ENCODE results near the gene KLHL7.
"Not testable (repeated sequence)": the region's sequence is repeated elsewhere in the genome, so short reads cannot be mapped to it uniquely, and the experiment has no call there.

Gene KLHL7

GRCh38 chr7:23107781-23108180, 2.2 kb downstream of the KLHL7 start:
- no peak for DNase-seq

GRCh38 chr7:23108995-23109394, 3.4 kb downstream of the KLHL7 start:
- DNase-seq: no peak

GRCh38 chr7:23109470-23109869, 3.9 kb downstream of the KLHL7 start:
- DNase-seq: no peak

- no peak for DNase-seq
Observed at GRCh38 chr7:23114896-23115295, 9.3 kb downstream of the KLHL7 start.

- no peak for DNase-seq
Observed at GRCh38 chr7:23115991-23116390, 10.4 kb downstream of the KLHL7 start.

- no peak for DNase-seq
Observed at GRCh38 chr7:23117841-23118240, 12.3 kb downstream of the KLHL7 start.

GRCh38 chr7:23120106-23120505, 14.5 kb downstream of the KLHL7 start:
- DNase-seq: no peak

GRCh38 chr7:23121165-23121564, 15.6 kb downstream of the KLHL7 start:
- no peak for DNase-seq

GRCh38 chr7:23123007-23123406, 17.4 kb downstream of the KLHL7 start:
- DNase-seq: no peak

- no peak for DNase-seq
Observed at GRCh38 chr7:23123465-23123864, 17.9 kb downstream of the KLHL7 start.

GRCh38 chr7:23129036-23129435, 23.5 kb downstream of the KLHL7 start:
- DNase-seq: no peak

GRCh38 chr7:23131799-23132198, 26.2 kb downstream of the KLHL7 start:
- DNase-seq: not testable (repeated sequence)

GRCh38 chr7:23133797-23134196, 28.2 kb downstream of the KLHL7 start:
- DNase-seq: no peak

GRCh38 chr7:23135755-23136154, 30.2 kb downstream of the KLHL7 start:
- DNase-seq: no peak

GRCh38 chr7:23136216-23136615, 30.6 kb downstream of the KLHL7 start:
- no peak for DNase-seq

- DNase-seq: no peak
Observed at GRCh38 chr7:23157679-23158078, 52.1 kb downstream of the KLHL7 start.

- DNase-seq: no peak
Observed at GRCh38 chr7:23158546-23158945, 53.0 kb downstream of the KLHL7 start.

GRCh38 chr7:23161482-23161881, 55.9 kb downstream of the KLHL7 start:
- DNase-seq: no peak

- DNase-seq: no peak
Observed at GRCh38 chr7:23164846-23165245, 59.3 kb downstream of the KLHL7 start.

- DNase-seq: no peak
Observed at GRCh38 chr7:23165316-23165715, 59.7 kb downstream of the KLHL7 start.

GRCh38 chr7:23167691-23168090, 62.1 kb downstream of the KLHL7 start:
- no peak for DNase-seq

GRCh38 chr7:23168111-23168885, 62.7 kb downstream of the KLHL7 start:
- no peak for DNase-seq

GRCh38 chr7:23175938-23176337, 70.4 kb downstream of the KLHL7 start:
- no peak for DNase-seq

- peak; percentile 96 for DNase-seq
Observed at GRCh38 chr7:23181684-23182553, 76.3 kb downstream of the KLHL7 start, which contains the start of gene NUP42. NUP42 (plus strand) TSS chr7:23182048; CDS start chr7:23182086, 38 bp downstream.

All from NCI-H1417 treated with DMSO at 0.1 percent for 48 hours (cell line).